Measurements from ENCODE around the gene EFNA1.
A peak's percentile ranks its signal among the peaks of the same experiment; 100 is the strongest.

EFNA1 gene

DNA sequence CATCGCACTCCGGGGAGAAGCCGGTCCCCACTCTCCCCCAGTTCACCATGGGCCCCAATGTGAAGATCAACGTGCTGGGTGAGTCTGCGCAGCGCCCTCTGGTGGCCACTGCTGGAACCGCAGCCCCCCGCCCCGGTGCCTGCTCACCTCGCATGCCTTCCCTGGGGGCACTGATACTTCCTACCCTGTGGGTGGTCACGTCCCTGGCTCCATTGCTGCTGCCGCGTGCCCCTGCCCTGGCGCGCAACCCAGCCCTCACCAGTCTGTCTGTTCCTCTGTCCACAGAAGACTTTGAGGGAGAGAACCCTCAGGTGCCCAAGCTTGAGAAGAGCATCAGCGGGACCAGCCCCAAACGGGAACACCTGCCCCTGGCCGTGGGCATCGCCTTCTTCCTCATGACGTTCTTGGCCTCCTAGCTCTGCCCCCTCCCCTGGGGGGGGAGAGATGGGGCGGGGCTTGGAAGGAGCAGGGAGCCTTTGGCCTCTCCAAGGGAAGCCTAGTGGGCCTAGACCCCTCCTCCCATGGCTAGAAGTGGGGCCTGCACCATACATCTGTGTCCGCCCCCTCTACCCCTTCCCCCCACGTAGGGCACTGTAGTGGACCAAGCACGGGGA, 41.4 kb upstream of the EFNA1 start:
- no peaks in the 10 kb centered on the region for H3F3A ChIP-seq (ENCODE audit: insufficient read depth, low read length)
- H3K4me3 ChIP-seq (ENCODE audit: low read depth, low read length, poor library complexity, severe bottlenecking), result peak overlapping the region; percentile 65
- peak overlapping the region; percentile 58; the same call in 1 of the 2 replicates for H3K9ac ChIP-seq (ENCODE audit: low read length)
- no peaks in the 10 kb centered on the region for H3K27me3 ChIP-seq (ENCODE audit: insufficient read depth, low read length)
- no peaks in the 10 kb centered on the region for H3K9me3 ChIP-seq (ENCODE audit: low read length)
- H3K27ac ChIP-seq (ENCODE audit: low read depth, low read length, poor library complexity, severe bottlenecking), result peak overlapping the region; percentile 90
- no peaks in the 10 kb centered on the region for H3K9me2 ChIP-seq (ENCODE audit: low read depth, low read length)
- peaks cover 41% of the 10 kb centered on the region for H3K4me1 ChIP-seq (ENCODE audit: insufficient read depth, low read length, severe bottlenecking)
- peak overlapping the region; percentile 93 for H3K4me2 ChIP-seq (ENCODE audit: low read length)
- no peaks in the 10 kb centered on the region for H3K36me3 ChIP-seq (ENCODE audit: insufficient read depth, low read length)
- H4K20me1 ChIP-seq (ENCODE audit: insufficient read depth, low read length), result no peaks in the 10 kb centered on the region
- TF ChIP-seq, protein P1, sequence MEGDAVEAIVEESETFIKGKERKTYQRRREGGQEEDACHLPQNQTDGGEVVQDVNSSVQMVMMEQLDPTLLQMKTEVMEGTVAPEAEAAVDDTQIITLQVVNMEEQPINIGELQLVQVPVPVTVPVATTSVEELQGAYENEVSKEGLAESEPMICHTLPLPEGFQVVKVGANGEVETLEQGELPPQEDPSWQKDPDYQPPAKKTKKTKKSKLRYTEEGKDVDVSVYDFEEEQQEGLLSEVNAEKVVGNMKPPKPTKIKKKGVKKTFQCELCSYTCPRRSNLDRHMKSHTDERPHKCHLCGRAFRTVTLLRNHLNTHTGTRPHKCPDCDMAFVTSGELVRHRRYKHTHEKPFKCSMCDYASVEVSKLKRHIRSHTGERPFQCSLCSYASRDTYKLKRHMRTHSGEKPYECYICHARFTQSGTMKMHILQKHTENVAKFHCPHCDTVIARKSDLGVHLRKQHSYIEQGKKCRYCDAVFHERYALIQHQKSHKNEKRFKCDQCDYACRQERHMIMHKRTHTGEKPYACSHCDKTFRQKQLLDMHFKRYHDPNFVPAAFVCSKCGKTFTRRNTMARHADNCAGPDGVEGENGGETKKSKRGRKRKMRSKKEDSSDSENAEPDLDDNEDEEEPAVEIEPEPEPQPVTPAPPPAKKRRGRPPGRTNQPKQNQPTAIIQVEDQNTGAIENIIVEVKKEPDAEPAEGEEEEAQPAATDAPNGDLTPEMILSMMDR (IDR thresholded peaks at IDR 0.05; ENCODE audit: low read length), result peak; percentile 95
- TF ChIP-seq EZH2 (IDR thresholded peaks at IDR 0.05; ENCODE audit: borderline replicate concordance, low read length), result no peak
- H2AFZ ChIP-seq (ENCODE audit: low read length), result no peak overlapping the region
- no peaks in the 10 kb centered on the region for H3K79me2 ChIP-seq (ENCODE audit: insufficient read depth, low read length)

DNA sequence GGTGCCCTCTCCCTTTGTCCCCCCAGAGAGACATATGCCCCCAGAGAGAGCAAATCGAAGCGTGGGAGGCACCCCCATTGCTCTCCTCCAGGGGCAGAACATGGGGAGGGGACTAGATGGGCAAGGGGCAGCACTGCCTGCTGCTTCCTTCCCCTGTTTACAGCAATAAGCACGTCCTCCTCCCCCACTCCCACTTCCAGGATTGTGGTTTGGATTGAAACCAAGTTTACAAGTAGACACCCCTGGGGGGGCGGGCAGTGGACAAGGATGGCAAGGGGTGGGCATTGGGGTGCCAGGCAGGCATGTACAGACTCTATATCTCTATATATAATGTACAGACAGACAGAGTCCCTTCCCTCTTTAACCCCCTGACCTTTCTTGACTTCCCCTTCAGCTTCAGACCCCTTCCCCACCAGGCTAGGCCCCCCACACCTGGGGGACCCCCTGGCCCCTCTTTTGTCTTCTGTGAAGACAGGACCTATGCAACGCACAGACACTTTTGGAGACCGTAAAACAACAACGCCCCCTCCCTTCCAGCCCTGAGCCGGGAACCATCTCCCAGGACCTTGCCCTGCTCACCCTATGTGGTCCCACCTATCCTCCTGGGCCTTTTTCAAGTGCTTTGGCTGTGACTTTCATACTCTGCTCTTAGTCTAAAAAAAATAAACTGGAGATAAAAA, 40.7 kb upstream of the EFNA1 start:
- H4K20me1 ChIP-seq (ENCODE audit: insufficient read depth, low read length), result no peaks in the 10 kb centered on the region
- no peak for TF ChIP-seq EZH2 (IDR thresholded peaks at IDR 0.05; ENCODE audit: borderline replicate concordance, low read length)
- TF ChIP-seq, protein P1 (IDR thresholded peaks at IDR 0.05; ENCODE audit: low read length), result peak; percentile 42
- no peak overlapping the region for H2AFZ ChIP-seq (ENCODE audit: low read length)
- H3K4me3 ChIP-seq (ENCODE audit: low read depth, low read length, poor library complexity, severe bottlenecking), result no peak overlapping the region
- no peak overlapping the region for H3K27ac ChIP-seq (ENCODE audit: low read depth, low read length, poor library complexity, severe bottlenecking)
- no peaks in the 10 kb centered on the region for H3K9me3 ChIP-seq (ENCODE audit: low read length)
- H3K9me2 ChIP-seq (ENCODE audit: low read depth, low read length), result no peaks in the 10 kb centered on the region
- peaks cover 35% of the 10 kb centered on the region for H3K4me1 ChIP-seq (ENCODE audit: insufficient read depth, low read length, severe bottlenecking)
- H3K36me3 ChIP-seq (ENCODE audit: insufficient read depth, low read length), result no peaks in the 10 kb centered on the region
- H3K79me2 ChIP-seq (ENCODE audit: insufficient read depth, low read length), result no peaks in the 10 kb centered on the region
- no peak overlapping the region for H3K9ac ChIP-seq (ENCODE audit: low read length)
- H3K27me3 ChIP-seq (ENCODE audit: insufficient read depth, low read length), result no peaks in the 10 kb centered on the region
- H3F3A ChIP-seq (ENCODE audit: insufficient read depth, low read length), result no peaks in the 10 kb centered on the region
- H3K4me2 ChIP-seq (ENCODE audit: low read length), result no peak overlapping the region

DNA sequence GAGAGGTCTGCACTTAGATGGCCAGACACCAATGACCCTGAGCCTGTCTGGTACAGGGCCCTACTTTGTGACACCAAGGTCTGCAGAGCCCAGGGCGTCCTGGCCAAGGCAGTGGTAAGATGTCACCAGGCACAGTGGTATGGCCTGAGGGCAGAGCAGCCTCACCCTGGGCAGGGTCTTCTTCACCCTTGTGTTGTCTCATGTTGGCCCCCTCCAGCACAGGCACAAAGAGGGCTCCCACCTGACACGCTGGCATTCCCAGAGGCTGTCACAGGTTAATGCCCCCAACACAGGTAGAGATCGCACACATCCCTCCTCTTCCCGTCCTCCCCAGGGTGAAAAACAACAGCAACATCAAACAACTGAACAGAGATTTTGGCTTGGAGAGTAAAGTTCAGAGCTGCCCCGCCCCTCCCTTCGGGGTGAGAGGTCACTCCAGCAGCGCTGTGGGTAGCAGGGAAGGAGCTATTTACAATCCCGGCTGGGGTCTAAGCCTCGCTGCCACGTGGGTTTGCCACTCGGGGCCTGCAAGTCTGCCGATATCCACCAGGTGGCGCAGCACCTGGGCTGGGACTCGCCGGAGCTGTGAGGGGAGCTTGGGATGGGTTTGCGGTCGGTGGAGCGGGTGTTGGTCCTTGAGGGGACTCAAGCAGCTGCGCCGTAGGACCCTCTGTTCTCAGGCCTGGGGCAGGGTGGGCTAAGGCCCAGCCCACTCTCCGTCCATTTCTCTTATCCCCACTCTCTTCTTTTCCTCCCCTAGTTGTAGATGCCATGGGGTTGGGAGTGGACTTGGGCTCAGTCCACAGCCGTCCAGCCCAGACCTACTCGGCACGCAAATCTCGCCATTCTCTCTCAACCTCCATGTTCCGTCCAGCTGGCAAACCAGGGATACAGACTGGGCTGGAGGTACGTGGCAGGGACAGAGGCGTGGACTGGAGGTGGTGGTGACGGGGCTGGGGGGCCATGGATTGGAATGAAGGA, 36.3 kb upstream of the EFNA1 start:
- Histone ChIP-seq H3K79me2 (ENCODE audit: insufficient read depth, low read length) (no peaks in the 10 kb centered on the region), H3K36me3 (ENCODE audit: insufficient read depth, low read length) (no peaks in the 10 kb centered on the region), H3K4me2 (ENCODE audit: low read length) (peak overlapping the region; percentile 27; the same call in 1 of the 2 replicates), H3F3A (ENCODE audit: insufficient read depth, low read length) (no peaks in the 10 kb centered on the region), H3K9me3 (ENCODE audit: low read length) (no peaks in the 10 kb centered on the region), H3K27ac (ENCODE audit: low read depth, low read length, poor library complexity, severe bottlenecking) (no peak overlapping the region), H3K4me1 (ENCODE audit: insufficient read depth, low read length, severe bottlenecking) (peaks cover 7% of the 10 kb centered on the region), H3K9ac (ENCODE audit: low read length) (no peak overlapping the region), H3K4me3 (ENCODE audit: low read depth, low read length, poor library complexity, severe bottlenecking) (no peak overlapping the region), H4K20me1 (ENCODE audit: insufficient read depth, low read length) (no peaks in the 10 kb centered on the region), H2AFZ (ENCODE audit: low read length) (no peak overlapping the region), H3K9me2 (ENCODE audit: low read depth, low read length) (no peaks in the 10 kb centered on the region), H3K27me3 (ENCODE audit: insufficient read depth, low read length) (no peaks in the 10 kb centered on the region)
- no peak for TF ChIP-seq EZH2 (IDR thresholded peaks at IDR 0.05; ENCODE audit: borderline replicate concordance, low read length)
- TF ChIP-seq, protein P1 (IDR thresholded peaks at IDR 0.05; ENCODE audit: low read length), result peak; percentile 93
